ENCODE measurements around the gene PDIA5.

DNA sequence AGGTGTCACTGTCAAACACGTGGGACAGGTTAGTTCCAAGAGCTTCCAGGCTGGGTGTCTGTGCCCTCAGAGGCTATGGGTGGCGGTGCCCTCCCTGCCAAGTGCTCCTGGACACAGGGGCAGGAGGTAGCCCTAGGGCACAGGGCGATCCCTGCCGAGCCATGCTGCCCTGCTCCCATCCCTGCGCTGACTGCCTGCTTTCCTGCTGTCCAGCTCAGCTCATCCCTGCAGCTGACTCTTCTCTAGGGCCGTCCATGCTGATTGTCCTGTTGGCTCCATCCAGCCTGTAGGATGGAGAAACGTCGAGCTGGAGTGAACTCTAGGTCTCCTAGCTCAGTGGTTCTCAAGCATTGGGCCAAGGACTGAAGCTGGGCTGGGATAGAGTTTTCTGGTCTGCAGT, 3.7 kb downstream of the PDIA5 start:
- TF ChIP-seq POLR2A (IDR thresholded peaks at IDR 0.05; ENCODE audit: borderline replicate concordance, extremely low read depth, insufficient read depth, insufficient read length) = no peak
- TF ChIP-seq, protein P1, sequence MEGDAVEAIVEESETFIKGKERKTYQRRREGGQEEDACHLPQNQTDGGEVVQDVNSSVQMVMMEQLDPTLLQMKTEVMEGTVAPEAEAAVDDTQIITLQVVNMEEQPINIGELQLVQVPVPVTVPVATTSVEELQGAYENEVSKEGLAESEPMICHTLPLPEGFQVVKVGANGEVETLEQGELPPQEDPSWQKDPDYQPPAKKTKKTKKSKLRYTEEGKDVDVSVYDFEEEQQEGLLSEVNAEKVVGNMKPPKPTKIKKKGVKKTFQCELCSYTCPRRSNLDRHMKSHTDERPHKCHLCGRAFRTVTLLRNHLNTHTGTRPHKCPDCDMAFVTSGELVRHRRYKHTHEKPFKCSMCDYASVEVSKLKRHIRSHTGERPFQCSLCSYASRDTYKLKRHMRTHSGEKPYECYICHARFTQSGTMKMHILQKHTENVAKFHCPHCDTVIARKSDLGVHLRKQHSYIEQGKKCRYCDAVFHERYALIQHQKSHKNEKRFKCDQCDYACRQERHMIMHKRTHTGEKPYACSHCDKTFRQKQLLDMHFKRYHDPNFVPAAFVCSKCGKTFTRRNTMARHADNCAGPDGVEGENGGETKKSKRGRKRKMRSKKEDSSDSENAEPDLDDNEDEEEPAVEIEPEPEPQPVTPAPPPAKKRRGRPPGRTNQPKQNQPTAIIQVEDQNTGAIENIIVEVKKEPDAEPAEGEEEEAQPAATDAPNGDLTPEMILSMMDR (IDR thresholded peaks at IDR 0.05 in 2 of 3, conservative IDR thresholded peaks at IDR 0.05 in 1 of 3; ENCODE audit: borderline replicate concordance in 1 of 3, insufficient read depth in 1 of 3, low read depth in 2 of 3, low read length in 2 of 3) = no peak
- no peak for TF ChIP-seq POLR2AphosphoS5 (IDR thresholded peaks at IDR 0.05; ENCODE audit: low read depth, low read length)
- TF ChIP-seq, protein P2, sequence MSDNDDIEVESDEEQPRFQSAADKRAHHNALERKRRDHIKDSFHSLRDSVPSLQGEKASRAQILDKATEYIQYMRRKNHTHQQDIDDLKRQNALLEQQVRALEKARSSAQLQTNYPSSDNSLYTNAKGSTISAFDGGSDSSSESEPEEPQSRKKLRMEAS (IDR thresholded peaks at IDR 0.05) = no peak
- no peak for TF ChIP-seq ZFX (IDR thresholded peaks at IDR 0.05)
- TF ChIP-seq EZH2 (IDR thresholded peaks at IDR 0.05) = no peak
- TF ChIP-seq ZNF274 (IDR thresholded peaks at IDR 0.05; ENCODE audit: low read depth, low read length) = no peak

Measured in HCT116 (cell line).